SK-MEL-5 (cell line): ENCODE data around the gene FBXL17. TPM values are rescaled to one million over a fixed set of nuclear protein-coding genes. Genes with fewer than 3 reads are reported as not detected.
A peak's percentile ranks its signal among the peaks of the same experiment; 100 is the strongest.

Experiments
- DNase-seq: peaks from one replicate; pipeline ENCODE4 v3.0.0-alpha.2; 2016; ENCODE audit warnings: low read depth, low spot score
- in situ Hi-C: cut with HindIII; loops from 2 replicates; pipeline ENCODE4 v1.10.0; 2016; ENCODE audit warnings: low sequenced_read_pairs, high pct_unique_total_duplicates, low pct_unique_long_range_greater_than_20kb
- total RNA-seq: library from RNA; depleted of rRNA; stranded (reverse); fragments of >200 nt; shearing (Covaris generic); gene quantifications from 2 replicates; pipeline ENCODE4 v1.2.3, GENCODE V29; 2014

Gene FBXL17
- total RNA-seq, 1 experiment from 2014 or later: 10.0 TPM

- DNase-seq: peak; percentile 51
- in situ Hi-C loops: no loop called here
These were observed 280.8 kb downstream of the FBXL17 start for GRCh38 chr5:108101130-108101529.

GRCh38 chr5:108094800-108095199 lies 287.1 kb downstream of the FBXL17 start:
- no peak for DNase-seq
- in situ Hi-C loops: no loop called here

DNA sequence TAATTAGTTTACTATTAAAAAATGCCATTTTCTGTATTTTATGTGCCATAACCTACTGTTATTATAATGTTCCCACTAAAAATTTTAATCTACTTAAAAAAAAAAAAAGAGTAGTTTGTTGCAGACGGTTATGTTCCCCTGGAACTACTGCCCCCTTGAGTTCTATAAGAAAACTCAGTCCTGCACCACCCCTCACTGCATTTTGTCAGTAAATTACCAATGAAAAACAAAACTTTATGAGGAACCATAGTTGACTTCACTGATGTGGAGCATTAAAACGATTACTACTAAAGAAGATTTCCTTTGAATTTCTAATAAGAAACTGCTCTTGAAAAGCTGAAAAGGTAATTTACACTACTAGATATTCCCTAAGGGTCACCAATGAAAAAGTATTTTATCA lies 288.7 kb downstream of the FBXL17 start:
- DNase-seq: peak; percentile 57
- in situ Hi-C loops: no loop called here

DNA sequence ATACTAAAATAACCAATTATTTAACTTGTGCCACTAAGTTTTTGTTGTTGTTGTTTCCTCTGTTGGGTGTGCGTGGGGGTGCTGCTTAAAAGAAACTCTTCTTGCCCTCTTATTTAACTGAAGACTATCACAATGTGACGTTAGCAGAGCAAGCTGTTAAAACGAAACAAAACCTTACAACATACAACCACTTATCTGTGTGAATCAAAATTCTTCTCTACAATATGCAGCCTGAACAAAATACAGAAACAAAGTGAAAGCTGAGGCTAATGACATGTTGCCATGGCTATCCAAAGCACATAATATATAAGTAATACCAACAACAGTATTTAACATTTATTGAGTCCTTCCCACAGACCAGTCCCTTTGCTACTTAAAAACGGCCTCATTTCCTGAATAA lies 291.0 kb downstream of the FBXL17 start:
- in situ Hi-C loops: no loop called here
- DNase-seq: no peak

GRCh38 chr5:108084105-108084504 lies 297.8 kb downstream of the FBXL17 start:
- in situ Hi-C loops: no loop called here

GRCh38 chr5:108083232-108083631 lies 298.7 kb downstream of the FBXL17 start:
- in situ Hi-C loops: no loop called here
- DNase-seq: no peak

More at GRCh38 chr5:108084105-108084504, 297.8 kb downstream of the FBXL17 start:
- DNase-seq: no peak

- DNase-seq: no peak
- in situ Hi-C loops: no loop called here
These were observed 300.2 kb downstream of the FBXL17 start for GRCh38 chr5:108081707-108082106.

DNA sequence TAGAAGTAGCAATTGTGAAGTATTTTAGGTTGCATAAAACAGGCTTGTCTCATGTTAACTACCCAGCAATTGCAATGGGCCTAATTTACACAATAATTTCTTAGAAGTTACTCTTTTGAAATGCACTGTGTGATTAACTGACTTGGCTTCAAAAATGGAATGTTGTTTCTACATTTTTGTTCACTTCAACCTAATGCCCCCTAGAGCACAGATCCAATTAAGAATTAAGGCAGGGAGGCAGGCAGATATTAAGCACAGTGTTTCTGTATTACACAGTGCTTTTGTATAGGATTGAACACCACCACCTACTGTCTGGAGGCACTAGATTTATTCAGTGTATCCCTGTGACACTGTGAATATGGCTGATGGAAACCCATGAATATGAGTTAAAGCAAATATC lies 302.1 kb downstream of the FBXL17 start:
- in situ Hi-C loops: no loop called here
- peak; percentile 26 for DNase-seq

DNA sequence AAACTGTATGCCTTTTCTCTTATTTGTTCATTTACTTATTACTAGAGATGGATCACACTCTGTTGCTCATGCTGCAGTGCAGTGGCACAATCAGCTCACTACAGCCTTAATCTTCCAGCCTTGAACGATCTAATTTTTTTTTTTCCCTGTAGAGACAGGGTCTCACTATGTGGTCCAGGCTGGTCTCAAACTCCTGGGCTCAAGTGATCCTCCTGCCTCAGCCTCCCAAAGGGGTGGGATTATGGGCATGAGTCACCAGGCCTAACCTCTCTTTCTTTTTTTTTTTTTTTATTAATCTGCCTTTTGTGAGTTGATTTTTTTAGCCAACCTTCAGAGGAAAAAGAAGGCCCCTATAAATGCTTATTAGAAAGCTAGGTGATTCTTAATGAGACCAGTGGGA lies 303.0 kb downstream of the FBXL17 start:
- in situ Hi-C loops: no loop called here
- DNase-seq: no peak

GRCh38 chr5:108078345-108078744 lies 303.6 kb downstream of the FBXL17 start:
- DNase-seq: no peak
- in situ Hi-C loops: no loop called here

- in situ Hi-C loops: no loop called here
- no peak for DNase-seq
These were observed 307.3 kb downstream of the FBXL17 start for GRCh38 chr5:108074626-108075025.

GRCh38 chr5:108064302-108064701 lies 317.6 kb downstream of the FBXL17 start:
- DNase-seq: no peak
- in situ Hi-C loops: no loop called here

- DNase-seq: no peak
- in situ Hi-C loops: no loop called here
These were observed 320.0 kb downstream of the FBXL17 start for GRCh38 chr5:108061941-108062340.

DNA sequence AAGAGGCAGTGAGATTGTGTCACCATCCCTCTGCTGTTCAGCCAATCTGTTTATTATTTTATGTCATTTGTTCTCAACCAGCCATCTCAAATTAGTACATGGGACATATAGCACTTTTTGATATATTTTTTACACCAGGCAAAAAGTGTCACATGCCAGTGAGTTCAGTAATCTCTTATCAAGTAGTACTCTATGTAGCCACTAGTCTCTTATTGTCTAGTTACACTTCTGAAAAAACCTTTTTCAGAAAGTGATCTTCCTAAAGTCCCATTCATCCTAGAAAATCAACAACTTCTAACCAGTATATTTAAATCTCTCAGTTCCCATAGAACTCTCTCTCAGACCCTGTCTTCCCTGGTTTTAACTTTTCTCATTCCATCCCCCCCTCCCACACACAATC lies 321.6 kb downstream of the FBXL17 start:
- in situ Hi-C loops: no loop called here
- no peak for DNase-seq

GRCh38 chr5:108059334-108059733 lies 322.6 kb downstream of the FBXL17 start:
- DNase-seq: no peak
- in situ Hi-C loops: no loop called here

GRCh38 chr5:108054349-108054748 lies 327.5 kb downstream of the FBXL17 start:
- in situ Hi-C loops: no loop called here
- DNase-seq: no peak

DNA sequence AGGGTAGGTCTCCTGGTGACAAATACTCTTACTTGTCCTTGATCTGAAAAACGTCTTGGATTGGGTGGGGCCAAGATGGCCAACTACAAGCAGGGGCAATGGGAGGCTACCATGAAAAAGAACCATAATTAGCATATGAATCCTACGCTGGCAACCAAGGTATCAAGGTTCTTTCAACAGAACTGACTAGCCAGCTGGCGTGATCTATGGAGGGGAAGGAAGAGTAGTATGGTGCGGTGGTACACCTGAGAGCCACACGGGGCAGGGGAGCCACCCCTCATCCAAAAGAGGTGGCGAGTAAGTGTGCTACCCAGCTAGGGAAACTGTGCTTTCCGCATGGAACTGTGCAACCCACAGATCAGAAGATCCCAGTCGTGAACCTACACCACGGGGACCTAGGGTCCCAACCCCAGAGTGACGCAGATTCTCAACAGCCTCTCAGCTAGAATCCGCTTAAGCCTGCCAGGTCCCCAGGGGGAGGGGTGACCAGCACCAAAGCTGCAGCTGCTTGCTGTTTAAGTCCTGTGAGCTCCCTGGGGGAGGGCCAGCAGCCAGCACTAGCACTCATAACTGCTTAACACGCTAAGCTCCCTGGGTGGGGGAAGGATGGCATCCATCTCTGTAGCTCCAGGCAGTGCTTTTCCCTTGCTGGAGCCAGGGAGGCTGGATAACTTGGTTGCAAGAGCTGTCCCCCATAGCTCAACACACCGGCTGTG lies 334.8 kb downstream of the FBXL17 start:
- no peak for DNase-seq
- in situ Hi-C loops: no loop called here

GRCh38 chr5:108036482-108036881 lies 345.4 kb downstream of the FBXL17 start:
- DNase-seq: no peak
- in situ Hi-C loops: no loop called here

DNA sequence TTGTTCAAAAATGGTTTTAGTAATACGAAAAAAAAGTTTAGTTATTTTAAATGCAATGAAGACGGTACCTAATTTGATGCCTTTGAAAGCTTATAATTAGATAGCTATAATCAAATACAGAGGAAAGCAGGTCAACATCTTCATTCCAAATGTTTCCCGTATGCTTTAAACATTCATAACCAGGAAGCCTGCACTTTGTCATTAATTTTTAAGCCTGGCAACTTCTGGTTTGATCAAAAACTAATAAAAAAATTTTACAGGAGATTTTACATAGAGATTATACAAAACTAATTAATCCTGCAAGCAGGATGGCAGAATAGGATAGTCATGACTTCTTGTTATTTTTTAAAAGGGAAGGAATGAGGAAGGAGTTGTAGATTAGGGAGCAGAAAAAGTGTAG lies 353.0 kb downstream of the FBXL17 start:
- in situ Hi-C loops: no loop called here
- DNase-seq: no peak

- in situ Hi-C loops: no loop called here
- DNase-seq: no peak
These were observed 353.5 kb downstream of the FBXL17 start for GRCh38 chr5:108028412-108028811.
